ENCODE results near the gene RAPSN.

- TF ChIP-seq POLR2AphosphoS5 (IDR thresholded peaks at IDR 0.05) (no peak), CTCF (IDR thresholded peaks at IDR 0.05) (no peak)
These were observed 2.5 kb upstream of the RAPSN start for GRCh38 chr11:47451436-47451835.

Data from upper lobe of left lung (tissue), 4 donors.